ENCODE measurements around the gene KCNC4. TPM values are rescaled to one million over a fixed set of nuclear protein-coding genes. Genes with fewer than 3 reads are reported as not detected.

KCNC4 gene
- total RNA-seq, 2 experiments from 2014 or later, result 5.6 to 17.8 TPM

GRCh38 chr1:110258734-110259133, 48.6 kb downstream of the KCNC4 start:
- CTCF ChIA-PET (ENCODE audit: unreplicated experiment), result interaction anchor here (0.6 kb wide), 1 partner anchor 274 kb away, joined by 3 read pairs; the partner anchor contains the start of gene AHCYL1
- H3K4me2 ChIP-seq (ENCODE audit: low read length), result no peak overlapping the region
- H3K27ac ChIP-seq (ENCODE audit: low read depth, low read length, poor library complexity, severe bottlenecking), result no peak overlapping the region
- no peak overlapping the region for H2AFZ ChIP-seq (ENCODE audit: low read length)
- H4K20me1 ChIP-seq (ENCODE audit: insufficient read depth, low read length), result no peaks in the 10 kb centered on the region
- H3K9me3 ChIP-seq (ENCODE audit: low read length), result no peaks in the 10 kb centered on the region
- no peaks in the 10 kb centered on the region for H3K4me1 ChIP-seq (ENCODE audit: insufficient read depth, low read length, poor library complexity, severe bottlenecking)
- no peak for DNase-seq (ENCODE audit: low spot score)
- H3K9me2 ChIP-seq (ENCODE audit: insufficient read depth, low read length), result no peaks in the 10 kb centered on the region
- H3K36me3 ChIP-seq (ENCODE audit: insufficient read depth, low read length), result no peaks in the 10 kb centered on the region
- H3K4me3 ChIP-seq (ENCODE audit: low read depth, low read length, poor library complexity, severe bottlenecking), result no peak overlapping the region
- intact Hi-C loops (cut with micrococcal nuclease; ENCODE audit: unreplicated experiment), result no loop called here
- no peak for TF ChIP-seq EZH2phosphoT487 (IDR thresholded peaks at IDR 0.05; ENCODE audit: borderline replicate concordance, low read depth, low read length)
- no peak for TF ChIP-seq CTCF (conservative IDR thresholded peaks at IDR 0.05; ENCODE audit: low read length)
- POLR2A ChIA-PET, result no interaction called here
- BruUV-seq (replicated peaks), result no TSS peak
- no peaks in the 10 kb centered on the region for H3K79me2 ChIP-seq (ENCODE audit: insufficient read depth, low read depth, low read length)

- no peaks in the 10 kb centered on the region for H3K9me3 ChIP-seq (ENCODE audit: low read length)
- H3K79me2 ChIP-seq (ENCODE audit: insufficient read depth, low read depth, low read length), result no peaks in the 10 kb centered on the region
- H3K9me2 ChIP-seq (ENCODE audit: insufficient read depth, low read length), result no peaks in the 10 kb centered on the region
- DNase-seq (ENCODE audit: low spot score), result peak; percentile 3
- H3K27ac ChIP-seq (ENCODE audit: low read depth, low read length, poor library complexity, severe bottlenecking), result no peak overlapping the region
- ChIA-PET POLR2A (interaction anchor here (1.0 kb wide), 1 partner anchor 126 kb away, joined by 3 read pairs; no protein-coding TSS in a partner anchor), CTCF (ENCODE audit: unreplicated experiment) (no interaction called here)
- H3K4me2 ChIP-seq (ENCODE audit: low read length), result no peak overlapping the region
- no peak overlapping the region for H3K4me3 ChIP-seq (ENCODE audit: low read depth, low read length, poor library complexity, severe bottlenecking)
- no peaks in the 10 kb centered on the region for H3K4me1 ChIP-seq (ENCODE audit: insufficient read depth, low read length, poor library complexity, severe bottlenecking)
- no TSS peak for BruUV-seq (replicated peaks)
- H4K20me1 ChIP-seq (ENCODE audit: insufficient read depth, low read length), result no peaks in the 10 kb centered on the region
- no peak overlapping the region for H2AFZ ChIP-seq (ENCODE audit: low read length)
- intact Hi-C loops (cut with micrococcal nuclease; ENCODE audit: unreplicated experiment), result no loop called here
- no peaks in the 10 kb centered on the region for H3K36me3 ChIP-seq (ENCODE audit: insufficient read depth, low read length)
- TF ChIP-seq CTCF (conservative IDR thresholded peaks at IDR 0.05; ENCODE audit: low read length), result no peak
- TF ChIP-seq EZH2phosphoT487 (IDR thresholded peaks at IDR 0.05; ENCODE audit: borderline replicate concordance, low read depth, low read length), result no peak
Observed at GRCh38 chr1:110259770-110260169, 49.7 kb downstream of the KCNC4 start.

Small RNA genes lying within 50 kb of the gene (small RNA-seq; reads per million reads assigned to genes)
- not detected for gene AL137790.1

Other genes starting within 250 kb of the KCNC4 start
- 18.5 and 20.5 TPM in 2 replicates for gene AHCYL1, start 225.5 kb upstream of the KCNC4 start, total RNA-seq (2014; rRNA removed; shearing (Covaris generic))
- gene AHCYL1, start 225.5 kb upstream of the KCNC4 start, total RNA-seq (2022), result 45.5 and 52.8 TPM in 2 replicates
- gene STRIP1, start 175.7 kb upstream of the KCNC4 start, total RNA-seq (2014; rRNA removed; shearing (Covaris generic)), result 33.1 and 45.5 TPM in 2 replicates
- gene STRIP1, start 175.7 kb upstream of the KCNC4 start, total RNA-seq (2022), result 42.2 and 43.7 TPM in 2 replicates
- not detected in 2 replicates for gene ALX3, start 139.6 kb upstream of the KCNC4 start, total RNA-seq (2014; rRNA removed; shearing (Covaris generic))
- not detected in 2 replicates for gene ALX3, start 139.6 kb upstream of the KCNC4 start, total RNA-seq (2022)
- gene UBL4B, start 97.9 kb upstream of the KCNC4 start, total RNA-seq (2014; rRNA removed; shearing (Covaris generic)), result 0.41 TPM in 1 of 2 replicates, not detected in the other
- gene UBL4B, start 97.9 kb upstream of the KCNC4 start, total RNA-seq (2022), result not detected in 2 replicates
- gene SLC6A17, start 59.8 kb upstream of the KCNC4 start, total RNA-seq (2014; rRNA removed; shearing (Covaris generic)), result not detected in 2 replicates
- gene SLC6A17, start 59.8 kb upstream of the KCNC4 start, total RNA-seq (2022), result not detected in 2 replicates
- 221 and 231 TPM in 2 replicates for gene RBM15, start 129.1 kb downstream of the KCNC4 start, total RNA-seq (2014; rRNA removed; shearing (Covaris generic))
- gene RBM15, start 129.1 kb downstream of the KCNC4 start, total RNA-seq (2022), result 119 and 137 TPM in 2 replicates
- gene SLC16A4, start 180.7 kb downstream of the KCNC4 start, total RNA-seq (2014; rRNA removed; shearing (Covaris generic)), result 0.22 TPM in 1 of 2 replicates, not detected in the other
- gene SLC16A4, start 180.7 kb downstream of the KCNC4 start, total RNA-seq (2022), result 0.15 and 0.38 TPM in 2 replicates
- 109 and 111 TPM in 2 replicates for gene LAMTOR5, start 197.4 kb downstream of the KCNC4 start, total RNA-seq (2014; rRNA removed; shearing (Covaris generic))
- 104 and 123 TPM in 2 replicates for gene LAMTOR5, start 197.4 kb downstream of the KCNC4 start, total RNA-seq (2022)
- gene PROK1, start 240.8 kb downstream of the KCNC4 start, total RNA-seq (2014; rRNA removed; shearing (Covaris generic)), result not detected in 2 replicates
- not detected in 2 replicates for gene PROK1, start 240.8 kb downstream of the KCNC4 start, total RNA-seq (2022)